ENCODE measurements around the gene FAM163B. TPM values are rescaled to one million over a fixed set of nuclear protein-coding genes. Genes with fewer than 3 reads are reported as not detected.

FAM163B gene
- total RNA-seq, 1 donor from 2014 or later: not detected

GRCh38 chr9:133605856-133606707 is 3.1 kb downstream of the FAM163B start:
- peaks cover 31% of the 10 kb centered on the region for H3K27me3 ChIP-seq (ENCODE audit: insufficient read depth, low read length)
- H3K4me3 Mint-ChIP-seq (ENCODE audit: unreplicated experiment): no peak overlapping the region
- H3K4me2 ChIP-seq (ENCODE audit: low read length): no peak overlapping the region

DNA sequence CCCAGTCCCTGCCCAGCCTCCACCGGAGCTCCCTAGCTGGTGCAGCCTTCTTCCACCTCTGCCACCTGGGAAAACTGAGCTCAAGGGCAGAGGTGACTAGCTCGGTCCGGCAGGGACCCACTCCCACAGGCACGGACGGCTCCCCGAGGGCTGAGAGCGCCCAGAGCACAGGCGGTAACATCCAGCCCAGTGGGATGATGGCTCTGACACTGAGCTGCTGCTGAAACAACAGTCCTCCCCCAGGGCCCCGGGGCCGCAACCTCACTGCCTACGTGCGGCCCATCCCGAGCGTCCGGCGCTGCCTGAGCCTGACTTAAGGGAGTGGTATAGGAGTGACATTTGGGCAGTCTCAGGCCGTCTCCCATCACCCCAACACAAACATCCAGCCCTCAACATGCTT is 3.7 kb downstream of the FAM163B start:
- Histone ChIP-seq H3K27me3 (ENCODE audit: insufficient read depth, low read length) (peaks cover 31% of the 10 kb centered on the region), H3K9me3 (ENCODE audit: insufficient read depth, low read depth, low read length) (no peaks in the 10 kb centered on the region), H3K4me1 (ENCODE audit: insufficient read depth, low read length) (no peaks in the 10 kb centered on the region), H3K9ac (ENCODE audit: low read length) (no peak overlapping the region), H2AFZ (ENCODE audit: low read depth, low read length) (no peak overlapping the region), H3K79me2 (ENCODE audit: insufficient read depth, low read length) (no peaks in the 10 kb centered on the region), H4K20me1 (ENCODE audit: insufficient read depth, low read length) (no peaks in the 10 kb centered on the region), H3K36me3 (ENCODE audit: insufficient read depth, low read length) (no peaks in the 10 kb centered on the region), H3K4me2 (ENCODE audit: low read length) (no peak overlapping the region), H3K4me3 (ENCODE audit: insufficient read depth, low read depth, low read length) (no peak overlapping the region), H3K27ac (ENCODE audit: low read depth, low read length) (no peak overlapping the region)
- peaks cover 1% of the 10 kb centered on the region for H3K36me3 Mint-ChIP-seq (ENCODE audit: low read depth, unreplicated experiment)
- no peak overlapping the region for H3K4me3 Mint-ChIP-seq (ENCODE audit: unreplicated experiment)
- peaks cover 73% of the 10 kb centered on the region for H3K27me3 Mint-ChIP-seq (ENCODE audit: low read depth, unreplicated experiment)
- FAIRE-seq (no peak), DNase-seq (ENCODE audit: low read depth) (no peak)
- TF ChIP-seq EZH2 (IDR thresholded peaks at IDR 0.05; ENCODE audit: insufficient read depth, low read length): no peak
- no peak for TF ChIP-seq CTCF (IDR thresholded peaks at IDR 0.05; ENCODE audit: insufficient read depth, low read depth, low read length)
- no peaks in the 10 kb centered on the region for H3K4me1 Mint-ChIP-seq (ENCODE audit: low read depth, unreplicated experiment)
- no peaks in the 10 kb centered on the region for H3K9me3 Mint-ChIP-seq (ENCODE audit: unreplicated experiment)
- no peak overlapping the region for H3K27ac Mint-ChIP-seq (ENCODE audit: unreplicated experiment)

More at GRCh38 chr9:133605856-133606707, 3.1 kb downstream of the FAM163B start:
- Histone ChIP-seq H3K4me3 (ENCODE audit: insufficient read depth, low read depth, low read length) (no peak overlapping the region), H3K9ac (ENCODE audit: low read length) (no peak overlapping the region), H3K27ac (ENCODE audit: low read depth, low read length) (no peak overlapping the region), H4K20me1 (ENCODE audit: insufficient read depth, low read length) (no peaks in the 10 kb centered on the region), H2AFZ (ENCODE audit: low read depth, low read length) (no peak overlapping the region), H3K79me2 (ENCODE audit: insufficient read depth, low read length) (no peaks in the 10 kb centered on the region), H3K4me1 (ENCODE audit: insufficient read depth, low read length) (no peaks in the 10 kb centered on the region), H3K36me3 (ENCODE audit: insufficient read depth, low read length) (no peaks in the 10 kb centered on the region), H3K9me3 (ENCODE audit: insufficient read depth, low read depth, low read length) (no peaks in the 10 kb centered on the region)
- TF ChIP-seq CTCF (IDR thresholded peaks at IDR 0.05; ENCODE audit: insufficient read depth, low read depth, low read length) (no peak), EZH2 (IDR thresholded peaks at IDR 0.05; ENCODE audit: insufficient read depth, low read length) (no peak)
- no peak for DNase-seq (ENCODE audit: low read depth)
- H3K36me3 Mint-ChIP-seq (ENCODE audit: low read depth, unreplicated experiment): peaks cover 1% of the 10 kb centered on the region
- no peaks in the 10 kb centered on the region for H3K9me3 Mint-ChIP-seq (ENCODE audit: unreplicated experiment)
- peaks cover 79% of the 10 kb centered on the region for H3K27me3 Mint-ChIP-seq (ENCODE audit: low read depth, unreplicated experiment)
- H3K4me1 Mint-ChIP-seq (ENCODE audit: low read depth, unreplicated experiment): no peaks in the 10 kb centered on the region
- FAIRE-seq: no peak
- H3K27ac Mint-ChIP-seq (ENCODE audit: unreplicated experiment): no peak overlapping the region

DNA sequence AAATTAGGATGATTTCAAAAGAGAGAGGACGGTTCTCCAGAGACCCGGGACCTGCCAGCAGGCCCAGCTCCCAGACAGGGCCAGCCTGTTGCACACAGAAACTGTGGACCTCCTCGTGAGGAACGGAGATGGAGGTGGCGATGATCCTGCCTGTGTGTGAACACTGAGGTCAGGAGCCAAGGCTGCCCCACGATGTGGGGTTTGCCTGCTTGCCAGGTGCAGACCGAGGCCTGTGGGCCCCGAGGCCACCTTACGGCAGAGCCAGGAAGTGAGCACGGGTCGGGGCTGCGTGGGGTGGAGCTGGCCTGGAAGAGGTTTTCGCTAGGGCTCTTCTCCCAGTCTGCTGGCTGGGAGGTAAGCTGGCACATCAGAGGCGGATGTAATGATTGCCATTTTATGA is 4.3 kb downstream of the FAM163B start:
- TF ChIP-seq CTCF (IDR thresholded peaks at IDR 0.05; ENCODE audit: insufficient read depth, low read depth, low read length): no peak
- no peak for TF ChIP-seq EZH2 (IDR thresholded peaks at IDR 0.05; ENCODE audit: insufficient read depth, low read length)
- Mint-ChIP-seq H3K27ac (ENCODE audit: unreplicated experiment) (no peak overlapping the region), H3K4me3 (ENCODE audit: unreplicated experiment) (no peak overlapping the region), H3K36me3 (ENCODE audit: low read depth, unreplicated experiment) (peaks cover 1% of the 10 kb centered on the region), H3K27me3 (ENCODE audit: low read depth, unreplicated experiment) (peaks cover 67% of the 10 kb centered on the region), H3K4me1 (ENCODE audit: low read depth, unreplicated experiment) (no peaks in the 10 kb centered on the region), H3K9me3 (ENCODE audit: unreplicated experiment) (no peaks in the 10 kb centered on the region)
- Histone ChIP-seq H3K27ac (ENCODE audit: low read depth, low read length) (no peak overlapping the region), H3K9ac (ENCODE audit: low read length) (no peak overlapping the region), H3K27me3 (ENCODE audit: insufficient read depth, low read length) (peaks cover 31% of the 10 kb centered on the region), H3K4me3 (ENCODE audit: insufficient read depth, low read depth, low read length) (no peak overlapping the region), H4K20me1 (ENCODE audit: insufficient read depth, low read length) (no peaks in the 10 kb centered on the region), H3K9me3 (ENCODE audit: insufficient read depth, low read depth, low read length) (peaks cover 2% of the 10 kb centered on the region), H3K79me2 (ENCODE audit: insufficient read depth, low read length) (no peaks in the 10 kb centered on the region), H2AFZ (ENCODE audit: low read depth, low read length) (no peak overlapping the region), H3K4me2 (ENCODE audit: low read length) (no peak overlapping the region), H3K36me3 (ENCODE audit: insufficient read depth, low read length) (no peaks in the 10 kb centered on the region), H3K4me1 (ENCODE audit: insufficient read depth, low read length) (no peaks in the 10 kb centered on the region)
- FAIRE-seq (no peak), DNase-seq (ENCODE audit: low read depth) (no peak)
